ENCODE measurements around the gene EDARADD.

EDARADD gene

GRCh38 chr1:236518322-236518721 lies 124.2 kb downstream of the EDARADD start:
- no peak overlapping the region for H3K4me3 ChIP-seq (ENCODE audit: control insufficient read depth, low read depth, low read length)
- no peak for TF ChIP-seq CTCF (conservative IDR thresholded peaks at IDR 0.05; ENCODE audit: control insufficient read depth, insufficient read depth, low read depth, low read length)
- DNase-seq (ENCODE audit: low read depth) = no peak

GRCh38 chr1:236520445-236521005 lies 126.4 kb downstream of the EDARADD start:
- TF ChIP-seq CTCF (conservative IDR thresholded peaks at IDR 0.05; ENCODE audit: control insufficient read depth, insufficient read depth, low read depth, low read length) = no peak
- H3K4me3 ChIP-seq (ENCODE audit: control insufficient read depth, low read depth, low read length) = no peak overlapping the region

GRCh38 chr1:236522937-236523703 lies 129.0 kb downstream of the EDARADD start:
- no peak for TF ChIP-seq CTCF (conservative IDR thresholded peaks at IDR 0.05; ENCODE audit: control insufficient read depth, insufficient read depth, low read depth, low read length)
- peak overlapping the region; percentile 97 for H3K4me3 ChIP-seq (ENCODE audit: control insufficient read depth, low read depth, low read length)
- DNase-seq (ENCODE audit: low read depth) = no peak

More at GRCh38 chr1:236520445-236521005, 126.4 kb downstream of the EDARADD start:
- DNase-seq (ENCODE audit: low read depth) = no peak

- no peak for TF ChIP-seq CTCF (conservative IDR thresholded peaks at IDR 0.05; ENCODE audit: control insufficient read depth, insufficient read depth, low read depth, low read length)
- H3K4me3 ChIP-seq (ENCODE audit: control insufficient read depth, low read depth, low read length) = peak within 1 kb of the TSS; percentile 97
- peak; percentile 82 for DNase-seq (ENCODE audit: low read depth)
These were observed 129.6 kb downstream of the EDARADD start, which contains the start of gene LGALS8 for GRCh38 chr1:236523704-236524141. Gene LGALS8 (plus strand): TSS chr1:236523982. CDS start chr1:236526071, 2,089 bp downstream.

GRCh38 chr1:236524142-236524894 lies 130.2 kb downstream of the EDARADD start:
- peak; percentile 96 for DNase-seq (ENCODE audit: low read depth)
- TF ChIP-seq CTCF (conservative IDR thresholded peaks at IDR 0.05; ENCODE audit: control insufficient read depth, insufficient read depth, low read depth, low read length) = no peak
- peak overlapping the region; percentile 97 for H3K4me3 ChIP-seq (ENCODE audit: control insufficient read depth, low read depth, low read length)

- H3K4me3 ChIP-seq (ENCODE audit: control insufficient read depth, low read depth, low read length) = peak overlapping the region; percentile 97
- no peak for DNase-seq (ENCODE audit: low read depth)
- no peak for TF ChIP-seq CTCF (conservative IDR thresholded peaks at IDR 0.05; ENCODE audit: control insufficient read depth, insufficient read depth, low read depth, low read length)
These were observed 130.8 kb downstream of the EDARADD start for GRCh38 chr1:236524895-236525184.
